Caco-2 (cell line): ENCODE data around the gene PTH2. TPM values are rescaled to one million over a fixed set of nuclear protein-coding genes. Genes with fewer than 3 reads are reported as not detected.
"Not testable (repeated sequence)": the region's sequence is repeated elsewhere in the genome, so short reads cannot be mapped to it uniquely, and the experiment has no call there.

ENCODE experiments used
- BruUV-seq: library from RNA; stranded (reverse); fragments of 400-500 nt; replicated peaks from 2 replicates; lab custom pipeline; 2021; lab: Mats Ljungman, UMichigan
- CTCF ChIA-PET: fragments of 300-600 bp; sonication (Branson Sonifier 250); formaldehyde crosslinking; loops from one replicate; lab custom pipeline; 2022; ENCODE audit warnings: antibody characterized with exemption; lab: Charles Lee
- POLR2A ChIA-PET: fragments of 300-600 bp; sonication (Branson Sonifier 250); formaldehyde crosslinking; loops from one replicate; lab custom pipeline; 2022; ENCODE audit warnings: antibody characterized with exemption; lab: Charles Lee
- DNase-seq, 2 experiments: peaks; one replicate each; pipeline versions ENCODE4 v3.0.0 to v3.0.0-alpha.2; 2020 to 2022
- H3K27me3 ChIP-seq: replicated peaks from 2 replicates; pipeline ENCODE4 v1.6.0; 2011; ENCODE audit warnings: low read length; ENCODE audit not compliant: control insufficient read depth, insufficient read depth
- H3K36me3 ChIP-seq: 2 replicates; pipeline ENCODE4 v1.5.1; 2011; ENCODE audit warnings: low read length; ENCODE audit not compliant: control insufficient read depth, insufficient read depth
- H3K4me1 ChIP-seq: fragments of 250-450 bp; sonication (Bioruptor Pico); 2 replicates; pipeline ENCODE4 v1.5.1; 2020; ENCODE audit warnings: mild to moderate bottlenecking
- H3K4me3 ChIP-seq: 2 replicates; pipeline ENCODE4 v1.5.1; 2011; ENCODE audit warnings: low read depth, mild to moderate bottlenecking, control low read depth, low read length
- H3K9me3 ChIP-seq: fragments of 250-450 bp; sonication (Bioruptor Pico); 2 replicates; pipeline ENCODE4 v1.5.1; 2020; ENCODE audit warnings: mild to moderate bottlenecking, moderate library complexity
- H3K27ac Mint-ChIP-seq: one replicate; pipeline ENCODE4 v1.8.0; 2022; ENCODE audit warnings: mixed read lengths; ENCODE audit not compliant: unreplicated experiment
- H3K27me3 Mint-ChIP-seq: one replicate; pipeline ENCODE4 v1.8.0; 2022; ENCODE audit warnings: mixed read lengths; ENCODE audit not compliant: insufficient read depth, unreplicated experiment
- H3K36me3 Mint-ChIP-seq: one replicate; pipeline ENCODE4 v1.8.0; 2022; ENCODE audit warnings: mild to moderate bottlenecking, mixed read lengths; ENCODE audit not compliant: insufficient read depth, unreplicated experiment
- H3K4me1 Mint-ChIP-seq: one replicate; pipeline ENCODE4 v1.8.0; 2022; ENCODE audit warnings: low read depth, mixed read lengths; ENCODE audit not compliant: unreplicated experiment
- H3K4me3 Mint-ChIP-seq: one replicate; pipeline ENCODE4 v1.8.0; 2022; ENCODE audit warnings: mild to moderate bottlenecking, moderate library complexity, mixed read lengths; ENCODE audit not compliant: unreplicated experiment
- H3K9me3 Mint-ChIP-seq: one replicate; pipeline ENCODE4 v1.8.0; 2022; ENCODE audit warnings: mixed read lengths; ENCODE audit not compliant: unreplicated experiment
- CTCF ChIP-seq, 2 experiments: fragments of 200-600 bp in 1 of 2; IDR thresholded peaks; 1 replicate in 1 of 2; 2 replicates in 1 of 2; pipeline versions ENCODE4 v1.5.1 to v1.8.0; 2011 to 2022; ENCODE audit warnings: antibody characterized with exemption in 1 of 2, control low read depth in 1 of 2, inconsistent platforms in 1 of 2, low read depth in 1 of 2, low read length in 1 of 2, mild to moderate bottlenecking in 1 of 2, moderate library complexity in 1 of 2; ENCODE audit not compliant: insufficient read depth in 1 of 2, severe bottlenecking in 1 of 2, unreplicated experiment in 1 of 2
- intact Hi-C: fragments of 100-400 bp; cut with micrococcal nuclease; formaldehyde crosslinking; loops from one replicate; pipeline ENCODE4 v1.10.0; 2022; ENCODE audit not compliant: unreplicated experiment
- total RNA-seq: library from RNA; stranded (reverse); gene quantifications from 2 replicates; pipeline ENCODE4 v1.2.3, GENCODE V29; 2022

PTH2 gene
- total RNA-seq, 1 experiment from 2014 or later, result not detected

GRCh38 chr19:49461656-49462055 is 38.4 kb upstream of the PTH2 start:
- no peak for TF ChIP-seq CTCF (IDR thresholded peaks at IDR 0.05; ENCODE audit: insufficient read depth in 1 of 2, low read depth in 1 of 2, low read length in 1 of 2, severe bottlenecking in 1 of 2, unreplicated experiment in 1 of 2)
- Mint-ChIP-seq H3K36me3 (peaks cover 26% of the 10 kb centered on the region), H3K9me3 (no peaks in the 10 kb centered on the region), H3K4me3 (no peak overlapping the region), H3K27ac (no peak overlapping the region), H3K27me3 (no peaks in the 10 kb centered on the region), H3K4me1 (no peaks in the 10 kb centered on the region)
- H3K36me3 ChIP-seq, result no peaks in the 10 kb centered on the region; the same call in none of the 2 replicates
- H3K4me1 ChIP-seq, result no peaks in the 10 kb centered on the region
- no peaks in the 10 kb centered on the region for H3K9me3 ChIP-seq
- DNase-seq, result no peak
- intact Hi-C loops, result no loop called here
- H3K4me3 ChIP-seq, result no peak overlapping the region
- BruUV-seq, result no TSS peak
- CTCF ChIA-PET, result no interaction called here
- POLR2A ChIA-PET, result no interaction called here
- H3K27me3 ChIP-seq, result no peaks in the 10 kb centered on the region

- DNase-seq, H3K27me3 ChIP-seq, H3K36me3 ChIP-seq, intact Hi-C loops, H3K27me3 Mint-ChIP-seq, H3K4me1 Mint-ChIP-seq, H3K4me3 ChIP-seq, BruUV-seq, H3K4me1 ChIP-seq, POLR2A ChIA-PET, H3K27ac Mint-ChIP-seq, H3K9me3 Mint-ChIP-seq, H3K9me3 ChIP-seq, H3K4me3 Mint-ChIP-seq: not testable (repeated sequence)
- CTCF ChIA-PET, result interaction anchor here (0.7 kb wide), 1 partner anchor 134 kb away, joined by 5 read pairs; no protein-coding TSS in a partner anchor
- peaks cover 26% of the 10 kb centered on the region for H3K36me3 Mint-ChIP-seq
Measured at GRCh38 chr19:49461130-49461529, 37.9 kb upstream of the PTH2 start.

GRCh38 chr19:49459388-49459787 is 36.1 kb upstream of the PTH2 start:
- no peak overlapping the region for H3K4me3 ChIP-seq
- H3K9me3 ChIP-seq, result no peaks in the 10 kb centered on the region
- BruUV-seq, result no TSS peak
- Mint-ChIP-seq H3K27ac (no peak overlapping the region), H3K36me3 (peaks cover 17% of the 10 kb centered on the region), H3K27me3 (no peaks in the 10 kb centered on the region), H3K4me1 (no peaks in the 10 kb centered on the region), H3K4me3 (no peak overlapping the region), H3K9me3 (no peaks in the 10 kb centered on the region)
- intact Hi-C loops, result no loop called here
- no peaks in the 10 kb centered on the region; the same call in none of the 2 replicates for H3K36me3 ChIP-seq
- H3K27me3 ChIP-seq, result no peaks in the 10 kb centered on the region
- H3K4me1 ChIP-seq, result peaks cover 2% of the 10 kb centered on the region; the same call in 1 of the 2 replicates
- no peak for DNase-seq
- no peak for TF ChIP-seq CTCF (IDR thresholded peaks at IDR 0.05; ENCODE audit: insufficient read depth in 1 of 2, low read depth in 1 of 2, low read length in 1 of 2, severe bottlenecking in 1 of 2, unreplicated experiment in 1 of 2)
- ChIA-PET CTCF (no interaction called here), POLR2A (no interaction called here)

GRCh38 chr19:49458567-49458903 is 35.3 kb upstream of the PTH2 start:
- Mint-ChIP-seq H3K4me1 (no peaks in the 10 kb centered on the region), H3K9me3 (no peaks in the 10 kb centered on the region), H3K27me3 (no peaks in the 10 kb centered on the region), H3K36me3 (peaks cover 20% of the 10 kb centered on the region), H3K27ac (no peak overlapping the region), H3K4me3 (no peak overlapping the region)
- no peak for TF ChIP-seq CTCF (IDR thresholded peaks at IDR 0.05; ENCODE audit: insufficient read depth in 1 of 2, low read depth in 1 of 2, low read length in 1 of 2, severe bottlenecking in 1 of 2, unreplicated experiment in 1 of 2)
- intact Hi-C loops, result no loop called here
- no peak for DNase-seq
- BruUV-seq, result no TSS peak
- Histone ChIP-seq H3K27me3 (no peaks in the 10 kb centered on the region), H3K36me3 (no peaks in the 10 kb centered on the region; the same call in none of the 2 replicates), H3K4me3 (no peak overlapping the region), H3K4me1 (peaks cover 6% of the 10 kb centered on the region; the same call in 1 of the 2 replicates), H3K9me3 (no peaks in the 10 kb centered on the region)
- CTCF ChIA-PET, result interaction anchor here (0.7 kb wide), 1 partner anchor 346 kb away, joined by 3 read pairs; no protein-coding TSS in a partner anchor
- POLR2A ChIA-PET, result no interaction called here
